Thyroid gland (tissue), 4 donors: ENCODE results near the gene TMEM132C. TPM values are rescaled to one million over a fixed set of nuclear protein-coding genes. Genes with fewer than 3 reads are reported as not detected.

Experiments used
- DNase-seq, 2 donors: peaks; one replicate each; pipeline ENCODE4 v3.0.0-alpha.2; 2019
- H3K27ac ChIP-seq, 3 donors: fragments of 200-600 bp; sonication (generic); 1 replicate in 2 of 3; 2 replicates in 1 of 3; pipeline ENCODE4 v1.5.1; 2016 to 2019; ENCODE audit warnings: mild to moderate bottlenecking in 1 of 3, moderate library complexity in 1 of 3
- H3K27me3 ChIP-seq: fragments of 200-600 bp; sonication (generic); one replicate; pipeline ENCODE4 v1.5.1; 2019
- H3K36me3 ChIP-seq, 2 donors: fragments of 200-600 bp; sonication (generic); one replicate each; pipeline ENCODE4 v1.5.1; 2016 to 2019
- H3K4me1 ChIP-seq, 2 donors: fragments of 200-600 bp; sonication (generic); one replicate each; pipeline ENCODE4 v1.5.1; 2017 to 2019
- H3K4me3 ChIP-seq, 3 donors: fragments of 200-600 bp; sonication (generic); replicated peaks in 1 of 3; 1 replicate in 2 of 3; 2 replicates in 1 of 3; pipeline ENCODE4 v1.5.1; 2016; ENCODE audit warnings: mild to moderate bottlenecking in 1 of 3
- H3K9me3 ChIP-seq: fragments of 200-600 bp; sonication (generic); one replicate; pipeline ENCODE4 v1.5.1; 2017
- POLR2A ChIP-seq, 2 donors: fragments of 450-650 bp; IDR thresholded peaks; one replicate each; pipeline ENCODE4 v1.6.1; 2017; ENCODE audit warnings: antibody characterized with exemption in 2 of 2, mild to moderate bottlenecking in 2 of 2, moderate library complexity in 1 of 2
- WGBS, 2 donors: methylation state at CpG; one replicate each; pipeline ENCODE4 v1.1.5; 2017; 5-methylcytosine and 5-hydroxymethylcytosine counted together
- intact Hi-C: fragments of 100-400 bp; cut with DNase I; formaldehyde crosslinking; loops from one replicate; pipeline ENCODE4 v1.15.1; 2023
- total RNA-seq, 4 donors: library from RNA; depleted of rRNA; stranded (reverse); fragments of >200 nt; gene quantifications; one replicate each; pipeline ENCODE4 v1.2.3, GENCODE V29; 2016
- TF ChIP-seq, protein P1 (sequence below), 6 experiments: fragments of 200-600 bp in 3 of 6; fragments of 450-650 bp in 3 of 6; sonication (generic) in 3 of 6; IDR thresholded peaks; one replicate each; pipeline ENCODE4 v1.5.1; 2016 to 2019; ENCODE audit warnings: antibody characterized with exemption in 6 of 6, mild to moderate bottlenecking in 2 of 6, inconsistent platforms in 1 of 6, moderate library complexity in 1 of 6

Gene TMEM132C
- total RNA-seq, 4 donors from 2014 or later: 0.27 to 2.5 (median 1.0) TPM

DNA sequence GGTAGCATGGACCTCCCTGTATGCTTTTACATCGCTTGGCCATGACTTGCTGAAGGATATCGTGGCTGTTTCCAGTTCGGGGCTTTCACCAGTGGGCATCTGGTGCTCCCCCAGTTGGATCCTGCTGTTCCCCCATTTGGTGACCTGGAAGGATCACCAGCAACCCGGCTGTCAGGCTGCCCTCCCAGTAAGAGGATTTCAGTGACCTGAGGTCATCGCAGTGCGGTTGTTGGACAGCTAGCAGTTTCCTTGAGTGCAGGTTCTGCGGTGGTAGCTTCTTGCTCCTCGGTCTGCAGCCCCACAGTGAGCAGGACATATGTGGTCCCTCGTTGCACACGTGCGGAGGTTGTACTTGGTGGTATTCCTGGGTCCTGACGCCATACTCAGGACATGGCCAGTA is 58.7 kb downstream of the TMEM132C start:
- no peaks in the 10 kb centered on the region for H3K9me3 ChIP-seq
- no peaks in the 10 kb centered on the region for H3K4me1 ChIP-seq
- H3K27me3 ChIP-seq: no peaks in the 10 kb centered on the region
- no peaks in the 10 kb centered on the region for H3K36me3 ChIP-seq
- no peak overlapping the region for H3K27ac ChIP-seq
- WGBS, 2 donors: 75 to 80% methylated on average over 12 of the region's 12 CpGs
- H3K4me3 ChIP-seq: no peak overlapping the region
- no peak for DNase-seq
- TF ChIP-seq, protein P1, sequence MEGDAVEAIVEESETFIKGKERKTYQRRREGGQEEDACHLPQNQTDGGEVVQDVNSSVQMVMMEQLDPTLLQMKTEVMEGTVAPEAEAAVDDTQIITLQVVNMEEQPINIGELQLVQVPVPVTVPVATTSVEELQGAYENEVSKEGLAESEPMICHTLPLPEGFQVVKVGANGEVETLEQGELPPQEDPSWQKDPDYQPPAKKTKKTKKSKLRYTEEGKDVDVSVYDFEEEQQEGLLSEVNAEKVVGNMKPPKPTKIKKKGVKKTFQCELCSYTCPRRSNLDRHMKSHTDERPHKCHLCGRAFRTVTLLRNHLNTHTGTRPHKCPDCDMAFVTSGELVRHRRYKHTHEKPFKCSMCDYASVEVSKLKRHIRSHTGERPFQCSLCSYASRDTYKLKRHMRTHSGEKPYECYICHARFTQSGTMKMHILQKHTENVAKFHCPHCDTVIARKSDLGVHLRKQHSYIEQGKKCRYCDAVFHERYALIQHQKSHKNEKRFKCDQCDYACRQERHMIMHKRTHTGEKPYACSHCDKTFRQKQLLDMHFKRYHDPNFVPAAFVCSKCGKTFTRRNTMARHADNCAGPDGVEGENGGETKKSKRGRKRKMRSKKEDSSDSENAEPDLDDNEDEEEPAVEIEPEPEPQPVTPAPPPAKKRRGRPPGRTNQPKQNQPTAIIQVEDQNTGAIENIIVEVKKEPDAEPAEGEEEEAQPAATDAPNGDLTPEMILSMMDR (IDR thresholded peaks at IDR 0.05): no peak
- no peak for TF ChIP-seq POLR2A (IDR thresholded peaks at IDR 0.05)
- intact Hi-C loops: no loop called here

DNA sequence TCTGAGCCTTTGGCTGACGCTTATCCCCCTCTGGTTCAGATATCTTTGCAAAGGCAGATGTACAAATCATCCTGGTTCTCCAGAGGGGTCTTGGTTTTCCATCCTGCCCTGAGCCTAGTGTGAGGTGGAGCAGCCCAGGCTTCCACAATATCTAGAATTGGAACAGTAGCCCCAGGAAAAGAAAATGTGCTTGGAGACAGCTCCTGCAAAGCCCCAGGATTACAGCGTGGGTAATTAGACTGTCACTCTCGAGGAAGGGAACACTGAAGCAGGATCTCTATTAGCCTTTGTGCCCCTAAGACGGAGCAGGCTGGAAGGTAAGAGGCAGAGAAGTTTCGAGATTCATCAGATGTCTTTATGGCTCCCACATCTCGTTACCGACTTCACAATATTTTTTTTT is 59.4 kb downstream of the TMEM132C start:
- H3K4me1 ChIP-seq: no peaks in the 10 kb centered on the region
- H3K27me3 ChIP-seq: no peaks in the 10 kb centered on the region
- intact Hi-C loops: no loop called here
- no peaks in the 10 kb centered on the region for H3K9me3 ChIP-seq
- no peak for DNase-seq
- TF ChIP-seq POLR2A (IDR thresholded peaks at IDR 0.05): no peak
- TF ChIP-seq, protein P1 (IDR thresholded peaks at IDR 0.05): no peak
- H3K4me3 ChIP-seq: no peak overlapping the region
- WGBS, 2 donors: 45 to 58% methylated on average over 7 of the region's 7 CpGs
- no peak overlapping the region for H3K27ac ChIP-seq
- H3K36me3 ChIP-seq: no peaks in the 10 kb centered on the region

DNA sequence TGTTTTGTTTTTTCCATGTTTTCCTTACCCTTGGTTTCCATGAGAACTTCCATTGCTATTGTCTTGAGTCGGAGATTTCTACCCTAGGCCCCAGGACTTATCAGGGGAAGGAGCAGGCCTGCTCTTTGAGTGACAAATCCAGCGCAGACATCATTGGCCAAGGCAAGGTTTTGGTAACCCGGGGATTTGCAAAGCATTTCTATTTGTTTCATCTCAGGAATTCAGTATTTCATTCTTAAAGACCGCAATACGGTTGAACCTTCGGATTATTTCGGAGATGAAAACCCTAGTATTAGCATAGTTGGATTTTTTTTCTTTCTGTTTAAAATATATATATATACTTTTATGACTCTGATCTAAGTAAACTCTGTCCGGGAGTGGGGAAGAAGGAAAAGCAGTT is 62.0 kb downstream of the TMEM132C start:
- Histone ChIP-seq H3K27ac (no peak overlapping the region), H3K27me3 (no peaks in the 10 kb centered on the region), H3K4me3 (no peak overlapping the region), H3K9me3 (no peaks in the 10 kb centered on the region), H3K36me3 (no peaks in the 10 kb centered on the region), H3K4me1 (no peaks in the 10 kb centered on the region)
- intact Hi-C loops: no loop called here
- TF ChIP-seq POLR2A (IDR thresholded peaks at IDR 0.05): no peak
- TF ChIP-seq, protein P1 (IDR thresholded peaks at IDR 0.05): no peak
- WGBS, 2 donors: 84 to 87% methylated on average over 8 of the region's 8 CpGs
- no peak for DNase-seq

DNA sequence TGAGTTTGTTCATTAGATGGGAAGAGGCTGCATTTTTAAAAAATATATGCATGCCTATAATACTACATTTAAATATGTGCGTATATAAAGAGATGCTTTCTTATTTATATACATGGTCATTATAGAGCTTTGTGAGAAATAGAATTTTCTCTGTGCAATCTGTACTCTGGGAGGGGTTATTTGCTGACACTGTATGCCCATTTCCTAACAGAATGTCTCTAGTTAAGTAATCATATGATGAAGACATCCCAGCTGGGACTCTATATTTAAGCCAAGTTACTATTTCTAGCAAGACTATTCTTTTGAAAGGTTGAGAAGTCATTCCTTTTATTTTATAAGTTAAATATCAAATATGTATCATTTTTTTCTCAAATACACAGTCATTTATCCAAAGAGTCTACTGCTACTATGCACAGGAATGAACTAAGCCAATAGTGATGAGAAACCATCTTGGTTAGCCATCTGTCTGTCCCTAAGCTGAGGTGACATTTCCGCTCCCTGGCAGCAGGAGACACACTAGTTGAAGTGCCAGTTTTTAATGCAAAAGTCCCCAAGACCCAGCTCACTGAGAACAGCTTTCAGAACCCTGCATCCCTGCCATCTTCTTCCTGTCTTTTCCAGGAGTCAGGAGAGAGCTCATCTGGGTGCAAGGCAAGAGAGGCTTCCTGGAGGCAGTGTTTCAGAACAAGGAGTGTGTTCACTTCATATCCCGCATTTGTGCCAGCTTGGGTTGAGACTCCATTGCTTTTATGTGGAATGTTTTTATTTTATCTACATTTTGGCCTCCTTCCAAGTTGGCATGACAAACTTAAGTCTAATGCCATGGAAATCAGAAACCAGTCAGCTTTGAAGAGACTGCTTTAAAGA is 69.5 kb downstream of the TMEM132C start:
- no peaks in the 10 kb centered on the region for H3K36me3 ChIP-seq
- H3K4me1 ChIP-seq: no peaks in the 10 kb centered on the region
- TF ChIP-seq, protein P1 (IDR thresholded peaks at IDR 0.05): no peak
- TF ChIP-seq POLR2A (IDR thresholded peaks at IDR 0.05): no peak
- no peak overlapping the region for H3K4me3 ChIP-seq
- no peaks in the 10 kb centered on the region for H3K9me3 ChIP-seq
- H3K27ac ChIP-seq: no peak overlapping the region
- WGBS, 2 donors: 67 to 69% methylated on average over 3 of the region's 3 CpGs
- DNase-seq: no peak
- H3K27me3 ChIP-seq: no peaks in the 10 kb centered on the region
- intact Hi-C loops: no loop called here

DNA sequence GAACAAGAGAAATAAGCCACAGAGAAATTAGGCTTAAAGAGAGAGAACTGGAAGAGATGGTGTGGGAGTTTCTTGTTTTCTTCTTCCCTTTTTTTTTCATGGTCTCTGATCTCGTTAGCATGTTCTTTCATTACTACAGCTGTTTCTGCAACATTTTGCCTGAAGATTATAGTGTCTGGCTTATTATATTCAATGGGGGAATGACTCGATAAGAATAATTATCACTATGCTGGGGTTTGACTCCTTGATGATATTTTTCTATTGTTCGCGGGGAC is 70.0 kb downstream of the TMEM132C start:
- intact Hi-C loops: no loop called here
- no peak overlapping the region for H3K4me3 ChIP-seq
- H3K9me3 ChIP-seq: no peaks in the 10 kb centered on the region
- no peak for DNase-seq
- H3K36me3 ChIP-seq: no peaks in the 10 kb centered on the region
- no peaks in the 10 kb centered on the region for H3K27me3 ChIP-seq
- H3K4me1 ChIP-seq: no peaks in the 10 kb centered on the region
- H3K27ac ChIP-seq: no peak overlapping the region
- TF ChIP-seq, protein P1 (IDR thresholded peaks at IDR 0.05): no peak
- no peak for TF ChIP-seq POLR2A (IDR thresholded peaks at IDR 0.05)
- WGBS, 2 donors: 29 to 41% methylated on average over 4 of the region's 4 CpGs
